A549 (cell line): ENCODE data around the gene SOX18. TPM values are rescaled to one million over a fixed set of nuclear protein-coding genes. Genes with fewer than 3 reads are reported as not detected.

Source experiments
- ATAC-seq, 2 experiments: fragments of 200-7000 bp in 1 of 2; fragments of >200 bp in 1 of 2; cut with Nextera tagmentation in 1 of 2; cut with Tn5 transposase in 1 of 2; 3 replicates each; pipeline versions ENCODE4 v1.8.0 to v1.9.1; 2018 to 2020; ENCODE audit warnings: mild to moderate bottlenecking in 1 of 2, moderate library complexity in 1 of 2
- CTCF ChIA-PET: fragments of 300-600 bp; sonication (Branson Sonifier 250); formaldehyde crosslinking; extraction: SDS; loops from one replicate; lab custom pipeline; 2021; ENCODE audit warnings: antibody characterized with exemption, inconsistent platforms; lab: Yijun Ruan, JAX
- POLR2A ChIA-PET: fragments of 350-600 bp; formaldehyde crosslinking; extraction: SDS; loops from one replicate; lab custom pipeline; 2021; ENCODE audit warnings: antibody characterized with exemption, inconsistent platforms; lab: Yijun Ruan, JAX
- DNase-seq, 2 experiments: peaks; one replicate each; pipeline versions ENCODE4 v3.0.0 to v3.0.0-alpha.2; 2011 to 2016; ENCODE audit warnings: low read depth in 1 of 2, low spot score in 1 of 2
- FAIRE-seq: peaks from 2 replicates; lab custom pipeline; 2011; peaks lifted over from hg19 to GRCh38; lab: Jason Lieb, UNC
- H3K27ac ChIP-seq, 2 experiments: fragments of >200 bp; sonication (Bioruptor Twin); formaldehyde crosslinking; 3 replicates each; pipeline ENCODE4 v1.5.1; 2016 to 2017
- H3K4me1 ChIP-seq: fragments of >200 bp; sonication (Bioruptor Twin); formaldehyde crosslinking; 3 replicates; pipeline ENCODE4 v1.6.1; 2016
- H3K4me2 ChIP-seq: fragments of >200 bp; sonication (Bioruptor Twin); formaldehyde crosslinking; 3 replicates; pipeline ENCODE4 v1.6.1; 2016
- H3K4me3 ChIP-seq: fragments of >200 bp; sonication (Bioruptor Twin); formaldehyde crosslinking; 3 replicates; pipeline ENCODE4 v1.5.1; 2016
- H3K9me3 ChIP-seq: fragments of >200 bp; sonication (Bioruptor Twin); formaldehyde crosslinking; 3 replicates; pipeline ENCODE4 v1.6.1; 2016
- CBX8 ChIP-seq: fragments of 200-600 bp; sonication (generic); IDR thresholded peaks from 2 replicates; pipeline ENCODE4 v1.6.1; 2016
- CEBPB ChIP-seq, 2 experiments: fragments of >200 bp in 1 of 2; sonication (Bioruptor Twin) in 1 of 2; formaldehyde crosslinking in 1 of 2; IDR thresholded peaks; 2 replicates each; pipeline ENCODE4 v1.6.1; 2012 to 2016
- CHD4 ChIP-seq: fragments of 200-600 bp; sonication (generic); IDR thresholded peaks from 2 replicates; pipeline ENCODE4 v1.6.1; 2016; ENCODE audit warnings: antibody characterized with exemption, mild to moderate bottlenecking, borderline replicate concordance
- ESRRA ChIP-seq: fragments of 150-350 bp; IDR thresholded peaks from 2 replicates; pipeline ENCODE4 v1.6.1; 2014; ENCODE audit warnings: mild to moderate bottlenecking, low read length, borderline replicate concordance
- FOSB ChIP-seq: fragments of 250-450 bp; sonication (Bioruptor Pico); IDR thresholded peaks from 2 replicates; pipeline ENCODE4 v1.5.0; 2020; ENCODE audit warnings: mild to moderate bottlenecking, moderate library complexity
- FOXS1 ChIP-seq: fragments of 250-450 bp; sonication (Bioruptor Pico); IDR thresholded peaks from 2 replicates; pipeline ENCODE4 v1.5.0; 2020; ENCODE audit warnings: mild to moderate bottlenecking, moderate library complexity
- HEYL ChIP-seq: fragments of 250-450 bp; sonication (Bioruptor Pico); IDR thresholded peaks from 2 replicates; pipeline ENCODE4 v1.8.0; 2021; ENCODE audit warnings: mild to moderate bottlenecking, moderate library complexity
- HOXA7 ChIP-seq: fragments of 250-450 bp; sonication (Bioruptor Pico); IDR thresholded peaks from 2 replicates; pipeline ENCODE4 v1.5.0; 2020; ENCODE audit warnings: mild to moderate bottlenecking, moderate library complexity
- HOXB13 ChIP-seq: fragments of 250-450 bp; sonication (Bioruptor Pico); IDR thresholded peaks from 2 replicates; pipeline ENCODE4 v1.5.0; 2020; ENCODE audit warnings: low read depth, mild to moderate bottlenecking, moderate library complexity
- KDM1A ChIP-seq: fragments of 200-600 bp; sonication (generic); IDR thresholded peaks from 2 replicates; pipeline ENCODE4 v1.6.1; 2016; ENCODE audit warnings: low read depth, mild to moderate bottlenecking
- KDM5A ChIP-seq: fragments of 200-600 bp; sonication (generic); IDR thresholded peaks from 2 replicates; pipeline ENCODE4 v1.6.1; 2016; ENCODE audit warnings: antibody characterized with exemption, mild to moderate bottlenecking
- MAFK ChIP-seq: fragments of 450-650 bp; IDR thresholded peaks from 2 replicates; pipeline ENCODE4 v1.6.1; 2014; ENCODE audit not compliant: partially characterized antibody
- RFX5 ChIP-seq: fragments of 450-650 bp; IDR thresholded peaks from 2 replicates; pipeline ENCODE4 v1.7.1; 2014; ENCODE audit warnings: antibody characterized with exemption, mild to moderate bottlenecking, moderate library complexity
- SMC3 ChIP-seq: fragments of >200 bp; sonication (Bioruptor Twin); formaldehyde crosslinking; IDR thresholded peaks from 3 replicates; pipeline ENCODE4 v1.6.1; 2018; ENCODE audit warnings: inconsistent platforms
- TP53 ChIP-seq: fragments of 250-450 bp; sonication (Bioruptor Pico); IDR thresholded peaks from 2 replicates; pipeline ENCODE4 v1.5.0; 2021; ENCODE audit warnings: mild to moderate bottlenecking, moderate library complexity
- ZFP36 ChIP-seq: fragments of 450-650 bp; IDR thresholded peaks from 2 replicates; pipeline ENCODE4 v1.6.1; 2014; ENCODE audit warnings: borderline replicate concordance; ENCODE audit not compliant: partially characterized antibody
- WGBS: methylation state at CpG from one replicate; pipeline ENCODE4 v1.1.6; 2017; ENCODE audit errors: missing lambda C conversion rate; 5-methylcytosine and 5-hydroxymethylcytosine counted together
- polyA plus RNA-seq, 4 experiments: library from polyadenylated mRNA; depleted of rRNA in 3 of 4; stranded (reverse); fragments of >200 nt; fragmentation: RNase III in 1 of 4; extraction: RNeasy Plus Mini Kit Qiagen cat#74134 plus additional on column Dnase treatment in 1 of 4; gene quantifications; 2 replicates in 3 of 4; 3 replicates in 1 of 4; pipeline ENCODE4 v1.2.3, GENCODE V29; 2011 to 2017
- TF ChIP-seq, protein P1 (sequence below): IDR thresholded peaks from 2 replicates; pipeline ENCODE4 v1.6.1; 2012; ENCODE audit warnings: low read depth, borderline replicate concordance
- TF ChIP-seq, protein P2 (sequence below): fragments of 200-600 bp; sonication (generic); IDR thresholded peaks from 2 replicates; pipeline ENCODE4 v1.6.1; 2016; ENCODE audit warnings: antibody characterized with exemption, mild to moderate bottlenecking, moderate library complexity

SOX18 gene
- polyA plus RNA-seq, 2 of the 4 experiments (the other 2 are of a cell fraction): 0.19 to 1.4 TPM

DNA sequence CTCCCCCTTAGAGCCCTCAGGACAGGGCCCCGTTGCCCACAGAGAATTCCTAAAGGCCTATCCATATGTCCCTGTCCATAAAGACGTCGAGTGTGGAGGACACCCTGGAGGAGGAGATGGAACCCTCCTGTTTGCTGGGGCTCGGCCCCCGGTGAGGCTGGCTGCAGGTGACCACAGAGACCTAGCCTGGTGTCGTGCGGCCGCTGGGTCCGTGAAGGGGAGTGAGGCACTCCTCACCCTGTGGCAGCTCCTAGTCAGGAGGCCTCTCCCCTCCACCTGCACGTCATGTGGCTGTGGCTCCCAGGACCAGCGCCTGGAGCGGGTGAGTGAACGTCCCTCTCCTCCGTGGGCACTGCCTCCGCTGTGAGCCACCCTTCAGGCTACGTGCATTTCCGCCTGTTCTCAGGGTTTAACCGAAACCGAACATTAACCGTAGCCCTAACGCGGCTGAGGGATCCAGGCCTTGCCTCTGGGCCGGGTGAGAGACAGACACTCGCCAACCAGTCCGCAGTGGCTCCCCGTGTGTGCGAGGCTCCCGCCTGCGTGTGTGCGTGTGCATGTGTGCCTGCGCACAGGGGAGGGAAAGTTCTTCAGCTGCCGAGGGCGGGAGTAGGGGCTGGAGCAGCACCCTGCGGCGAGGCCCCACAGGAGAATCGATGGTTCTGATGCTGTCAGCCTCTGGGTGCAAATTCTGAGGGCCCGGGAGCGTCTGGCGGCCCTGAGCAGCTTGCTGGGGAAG lies 7.6 kb upstream of the SOX18 start:
- no peak for DNase-seq
- H3K4me3 ChIP-seq: no peak overlapping the region
- no peak overlapping the region for H3K4me2 ChIP-seq
- peak in 1 of 2 experiments; percentile 8; a peak in 3 of 6 replicates for ATAC-seq
- WGBS: 79% methylated on average over 29 of the region's 39 CpGs
- peak overlapping the region in 1 of 2 experiments; percentile 75; a peak in 3 of 6 replicates for H3K27ac ChIP-seq
- H3K9me3 ChIP-seq: no peaks in the 10 kb centered on the region
- H3K4me1 ChIP-seq: peaks cover 42% of the 10 kb centered on the region
- TF ChIP-seq HOXA7 (no peak), HEYL (no peak), ZFP36 (no peak), CBX8 (no peak), RFX5 (no peak), MAFK (no peak), FOXS1 (CRISPR knock-in tag) (no peak), SMC3 (no peak), CHD4 (no peak), KDM5A (no peak)
- TF ChIP-seq, protein P1, sequence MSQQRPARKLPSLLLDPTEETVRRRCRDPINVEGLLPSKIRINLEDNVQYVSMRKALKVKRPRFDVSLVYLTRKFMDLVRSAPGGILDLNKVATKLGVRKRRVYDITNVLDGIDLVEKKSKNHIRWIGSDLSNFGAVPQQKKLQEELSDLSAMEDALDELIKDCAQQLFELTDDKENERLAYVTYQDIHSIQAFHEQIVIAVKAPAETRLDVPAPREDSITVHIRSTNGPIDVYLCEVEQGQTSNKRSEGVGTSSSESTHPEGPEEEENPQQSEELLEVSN: no peak
- TF ChIP-seq, protein P2, sequence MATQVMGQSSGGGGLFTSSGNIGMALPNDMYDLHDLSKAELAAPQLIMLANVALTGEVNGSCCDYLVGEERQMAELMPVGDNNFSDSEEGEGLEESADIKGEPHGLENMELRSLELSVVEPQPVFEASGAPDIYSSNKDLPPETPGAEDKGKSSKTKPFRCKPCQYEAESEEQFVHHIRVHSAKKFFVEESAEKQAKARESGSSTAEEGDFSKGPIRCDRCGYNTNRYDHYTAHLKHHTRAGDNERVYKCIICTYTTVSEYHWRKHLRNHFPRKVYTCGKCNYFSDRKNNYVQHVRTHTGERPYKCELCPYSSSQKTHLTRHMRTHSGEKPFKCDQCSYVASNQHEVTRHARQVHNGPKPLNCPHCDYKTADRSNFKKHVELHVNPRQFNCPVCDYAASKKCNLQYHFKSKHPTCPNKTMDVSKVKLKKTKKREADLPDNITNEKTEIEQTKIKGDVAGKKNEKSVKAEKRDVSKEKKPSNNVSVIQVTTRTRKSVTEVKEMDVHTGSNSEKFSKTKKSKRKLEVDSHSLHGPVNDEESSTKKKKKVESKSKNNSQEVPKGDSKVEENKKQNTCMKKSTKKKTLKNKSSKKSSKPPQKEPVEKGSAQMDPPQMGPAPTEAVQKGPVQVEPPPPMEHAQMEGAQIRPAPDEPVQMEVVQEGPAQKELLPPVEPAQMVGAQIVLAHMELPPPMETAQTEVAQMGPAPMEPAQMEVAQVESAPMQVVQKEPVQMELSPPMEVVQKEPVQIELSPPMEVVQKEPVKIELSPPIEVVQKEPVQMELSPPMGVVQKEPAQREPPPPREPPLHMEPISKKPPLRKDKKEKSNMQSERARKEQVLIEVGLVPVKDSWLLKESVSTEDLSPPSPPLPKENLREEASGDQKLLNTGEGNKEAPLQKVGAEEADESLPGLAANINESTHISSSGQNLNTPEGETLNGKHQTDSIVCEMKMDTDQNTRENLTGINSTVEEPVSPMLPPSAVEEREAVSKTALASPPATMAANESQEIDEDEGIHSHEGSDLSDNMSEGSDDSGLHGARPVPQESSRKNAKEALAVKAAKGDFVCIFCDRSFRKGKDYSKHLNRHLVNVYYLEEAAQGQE: no peak
- ChIA-PET POLR2A (no interaction called here), CTCF (interaction anchor here (0.7 to 7.2 kb wide), 28 partner anchors 10 to 428 kb away, joined by 3 to 143 read pairs (median 4); partner anchors contain the start of genes C20orf204, LKAAEAR1, NPBWR2 and PRPF6)
- no peak for FAIRE-seq

- peaks cover 44% of the 10 kb centered on the region for H3K4me1 ChIP-seq
- FAIRE-seq (no peak), ATAC-seq (no peak), DNase-seq (no peak)
- ChIA-PET CTCF (interaction anchor here (1.3 to 7.2 kb wide), 6 partner anchors 13 to 81 kb away, joined by 4 to 143 read pairs (median 8); partner anchors contain the start of gene C20orf204), POLR2A (no interaction called here)
- TF ChIP-seq TP53 (CRISPR knock-in tag): no peak
- no peak for TF ChIP-seq HOXB13 (CRISPR knock-in tag)
- no peak for TF ChIP-seq MAFK
- no peak for TF ChIP-seq CEBPB (IDR thresholded peaks at IDR 0.05)
- no peak for TF ChIP-seq KDM1A
- no peak for TF ChIP-seq FOSB (CRISPR knock-in tag)
- TF ChIP-seq ESRRA: no peak
- 67% methylated on average over 4 of the region's 7 CpGs for WGBS
- H3K27ac ChIP-seq: peak overlapping the region in 1 of 2 experiments; percentile 75; a peak in 3 of 6 replicates
- no peak overlapping the region for H3K4me2 ChIP-seq
- no peaks in the 10 kb centered on the region for H3K9me3 ChIP-seq
- H3K4me3 ChIP-seq: no peak overlapping the region
Observed at GRCh38 chr20:64056639-64056888, 7.1 kb upstream of the SOX18 start.
